GM12891 (cell line): Measurements from ENCODE around the gene PDIK1L.

Experiments used
- PAX5 ChIP-seq: IDR thresholded peaks from 2 replicates; pipeline ENCODE4 v1.6.1; 2011; ENCODE audit warnings: low read length, moderate library complexity, mild to moderate bottlenecking; ENCODE audit not compliant: insufficient read depth, severe bottlenecking
- POLR2A ChIP-seq: IDR thresholded peaks from 2 replicates; pipeline ENCODE4 v1.6.1; 2011; ENCODE audit warnings: low read depth, low read length, control low read depth
- POLR2AphosphoS5 ChIP-seq: IDR thresholded peaks from 2 replicates; pipeline ENCODE4 v1.6.1; 2011; ENCODE audit warnings: low read depth, low read length, control low read depth
- TAF1 ChIP-seq: IDR thresholded peaks from 2 replicates; pipeline ENCODE4 v1.6.1; 2011; ENCODE audit warnings: low read depth, low read length, control low read depth

DNA sequence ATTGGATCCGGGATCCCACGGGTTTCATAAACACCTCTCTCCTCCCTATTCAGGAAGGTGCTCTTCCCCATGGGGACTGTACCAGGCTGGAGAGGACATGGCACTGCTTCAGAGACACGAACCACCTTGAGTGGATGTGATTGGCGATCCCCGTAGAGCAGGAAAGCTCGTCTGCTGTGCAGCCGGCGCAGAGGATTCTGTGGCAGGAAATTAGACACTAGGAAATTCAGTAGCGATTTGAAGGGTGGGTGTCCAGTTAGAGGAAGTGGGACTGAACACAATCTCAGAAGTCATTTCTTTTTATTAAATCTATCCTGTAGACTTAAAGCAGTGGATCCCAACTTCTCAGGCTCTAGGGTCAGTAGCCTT lies 767 bp downstream of the PDIK1L start:
- TF ChIP-seq POLR2A, result 0 out of 2 replicates have a peak, but pooled peaks have one; percentile 37
- no peak for TF ChIP-seq POLR2AphosphoS5
- no peak for TF ChIP-seq TAF1
- no peak for TF ChIP-seq PAX5
